ENCODE results near the gene THBS3. TPM values are rescaled to one million over a fixed set of nuclear protein-coding genes. Genes with fewer than 3 reads are reported as not detected.
"Not testable (repeated sequence)": the region's sequence is repeated elsewhere in the genome, so short reads cannot be mapped to it uniquely, and the experiment has no call there.

THBS3 gene
- total and polyA plus RNA-seq, 2 of the 13 experiments (the other 11 are each of a cell fraction or from before 2014, with no cell fraction given) = 0.86 to 3.6 TPM

GRCh38 chr1:155226188-155226909 lies 18.7 kb upstream of the THBS3 start (continued):
- TF ChIP-seq ZNF576 (CRISPR knock-in tag; IDR thresholded peaks at IDR 0.05) = no peak
- TF ChIP-seq PTBP1 (IDR thresholded peaks at IDR 0.05; ENCODE audit: low read depth, low read length, poor library complexity, severe bottlenecking) = no peak
- no peak for TF ChIP-seq HNRNPL (IDR thresholded peaks at IDR 0.05; ENCODE audit: low read depth, low read length)
- no peak for TF ChIP-seq PAF1 (CRISPR knock-in tag; IDR thresholded peaks at IDR 0.05)
- TF ChIP-seq DBP (CRISPR knock-in tag; IDR thresholded peaks at IDR 0.05; ENCODE audit: not compliant biosample characterization) = no peak
- TF ChIP-seq JUNB (CRISPR knock-in tag; IDR thresholded peaks at IDR 0.05; ENCODE audit: borderline replicate concordance) = 0 out of 2 replicates have a peak, but pooled peaks have one; percentile 21
- TF ChIP-seq IKZF1 (IDR thresholded peaks at IDR 0.05) = no peak
- peak; percentile 49; the same call in 1 of the 2 replicates for TF ChIP-seq HNF1B (CRISPR knock-in tag; IDR thresholded peaks at IDR 0.05)
- no peak for TF ChIP-seq GABPA (IDR thresholded peaks at IDR 0.05; ENCODE audit: low read depth, low read length)
- peak; percentile 25; the same call in 1 of the 2 replicates for TF ChIP-seq GABPA (CRISPR knock-in tag; IDR thresholded peaks at IDR 0.05; ENCODE audit: low read depth)
- 0 out of 2 replicates have a peak, but pooled peaks have one; percentile 6 for TF ChIP-seq HMGXB3 (CRISPR knock-in tag; IDR thresholded peaks at IDR 0.05; ENCODE audit: borderline replicate concordance)
- 0 out of 2 replicates have a peak, but pooled peaks have one; percentile 10 for TF ChIP-seq SALL1 (CRISPR knock-in tag; IDR thresholded peaks at IDR 0.05)
- TF ChIP-seq ZBTB7B (CRISPR knock-in tag; IDR thresholded peaks at IDR 0.05) = 0 out of 2 replicates have a peak, but pooled peaks have one; percentile 8
- TF ChIP-seq TCF7 (IDR thresholded peaks at IDR 0.05; ENCODE audit: low read depth) = no peak
- TF ChIP-seq STAG1 (CRISPR knock-in tag; IDR thresholded peaks at IDR 0.05) = peak; percentile 52
- 0 out of 2 replicates have a peak, but pooled peaks have one; percentile 25 for TF ChIP-seq ZFP36L1 (CRISPR knock-in tag; IDR thresholded peaks at IDR 0.05)

- H3K27me3 ChIP-seq (ENCODE audit: control insufficient read depth in 1 of 2, insufficient read depth in 2 of 2, low read length in 2 of 2); H2AFZ ChIP-seq (ENCODE audit: low read length); DNase-seq (ENCODE audit: low spot score); FAIRE-seq; H3K9me3 ChIP-seq (ENCODE audit: low read length); CTCF ChIA-PET (ENCODE audit: low intra/inter-chr PET ratio, low total read pairs); H3K9ac ChIP-seq (ENCODE audit: insufficient read depth, low read depth, low read length); H3K36me3 ChIP-seq (replicated peaks in 1 of 2; ENCODE audit: control insufficient read depth in 1 of 2, insufficient read depth in 2 of 2, low read length in 2 of 2); H3K4me3 ChIP-seq (replicated peaks in 1 of 3; ENCODE audit: insufficient read depth in 1 of 3, low read depth in 2 of 3, low read length in 3 of 3); H4K20me1 ChIP-seq (ENCODE audit: insufficient read depth, low read length); H3K27ac ChIP-seq (ENCODE audit: extremely low read length, insufficient read depth, low read length); H3K4me2 ChIP-seq (ENCODE audit: low read depth, low read length); POLR2A ChIA-PET; intact Hi-C loops (cut with micrococcal nuclease; ENCODE audit: unreplicated experiment); in situ Hi-C loops (cut with HindIII; ENCODE audit: extremely low pct_ligation_motif_present, low pct_unique_long_range_greater_than_20kb); ATAC-seq; BruUV-seq (replicated peaks); H3K79me2 ChIP-seq (ENCODE audit: insufficient read depth, low read length): not testable (repeated sequence)
- peaks cover 24% of the 10 kb centered on the region for H3K4me1 ChIP-seq (ENCODE audit: insufficient read depth, low read length)
- WGBS (ENCODE audit: low lambda C conversion rate) = over 99% methylated on average over 8 of the region's 8 CpGs
Observed at GRCh38 chr1:155225404-155225759, 17.7 kb upstream of the THBS3 start.
